Measurements from ENCODE around the gene TRDMT1. TPM values are rescaled to one million over a fixed set of nuclear protein-coding genes. Genes with fewer than 3 reads are reported as not detected.

Gene TRDMT1
- total RNA-seq, 1 donor from 2014 or later, result 5.9 TPM

GRCh38 chr10:17214971-17215781 lies 13.7 kb upstream of the TRDMT1 start:
- H3K36me3 Mint-ChIP-seq (ENCODE audit: low read depth, unreplicated experiment), result no peaks in the 10 kb centered on the region
- H3K9me3 Mint-ChIP-seq (ENCODE audit: unreplicated experiment), result no peaks in the 10 kb centered on the region
- no peak overlapping the region for H2AFZ ChIP-seq (ENCODE audit: low read depth, low read length)
- H3K79me2 ChIP-seq (ENCODE audit: insufficient read depth, low read length), result no peaks in the 10 kb centered on the region
- peak overlapping the region; percentile 99 for H3K27ac Mint-ChIP-seq (ENCODE audit: unreplicated experiment)
- H3K27ac ChIP-seq (ENCODE audit: low read depth, low read length), result peak overlapping the region; percentile 99
- H3K27me3 Mint-ChIP-seq (ENCODE audit: low read depth, unreplicated experiment), result no peaks in the 10 kb centered on the region
- H4K20me1 ChIP-seq (ENCODE audit: insufficient read depth, low read length), result no peaks in the 10 kb centered on the region
- peak overlapping the region; percentile 61 for H3K4me3 Mint-ChIP-seq (ENCODE audit: unreplicated experiment)
- H3K9ac ChIP-seq (ENCODE audit: low read length), result peak overlapping the region; percentile 84
- H3K4me1 ChIP-seq (ENCODE audit: insufficient read depth, low read length), result peaks cover 58% of the 10 kb centered on the region
- H3K4me1 Mint-ChIP-seq (ENCODE audit: low read depth, unreplicated experiment), result peaks cover 66% of the 10 kb centered on the region
- no peaks in the 10 kb centered on the region for H3K27me3 ChIP-seq (ENCODE audit: insufficient read depth, low read length)
- H3K36me3 ChIP-seq (ENCODE audit: insufficient read depth, low read length), result no peaks in the 10 kb centered on the region
- FAIRE-seq (no peak), DNase-seq (ENCODE audit: low read depth) (peak; percentile 98)
- peak overlapping the region; percentile 41 for H3K4me3 ChIP-seq (ENCODE audit: insufficient read depth, low read depth, low read length)
- no peaks in the 10 kb centered on the region for H3K9me3 ChIP-seq (ENCODE audit: insufficient read depth, low read depth, low read length)
- peak overlapping the region; percentile 82 for H3K4me2 ChIP-seq (ENCODE audit: low read length)
- TF ChIP-seq EZH2 (IDR thresholded peaks at IDR 0.05; ENCODE audit: insufficient read depth, low read length), result no peak
- TF ChIP-seq, protein P1, sequence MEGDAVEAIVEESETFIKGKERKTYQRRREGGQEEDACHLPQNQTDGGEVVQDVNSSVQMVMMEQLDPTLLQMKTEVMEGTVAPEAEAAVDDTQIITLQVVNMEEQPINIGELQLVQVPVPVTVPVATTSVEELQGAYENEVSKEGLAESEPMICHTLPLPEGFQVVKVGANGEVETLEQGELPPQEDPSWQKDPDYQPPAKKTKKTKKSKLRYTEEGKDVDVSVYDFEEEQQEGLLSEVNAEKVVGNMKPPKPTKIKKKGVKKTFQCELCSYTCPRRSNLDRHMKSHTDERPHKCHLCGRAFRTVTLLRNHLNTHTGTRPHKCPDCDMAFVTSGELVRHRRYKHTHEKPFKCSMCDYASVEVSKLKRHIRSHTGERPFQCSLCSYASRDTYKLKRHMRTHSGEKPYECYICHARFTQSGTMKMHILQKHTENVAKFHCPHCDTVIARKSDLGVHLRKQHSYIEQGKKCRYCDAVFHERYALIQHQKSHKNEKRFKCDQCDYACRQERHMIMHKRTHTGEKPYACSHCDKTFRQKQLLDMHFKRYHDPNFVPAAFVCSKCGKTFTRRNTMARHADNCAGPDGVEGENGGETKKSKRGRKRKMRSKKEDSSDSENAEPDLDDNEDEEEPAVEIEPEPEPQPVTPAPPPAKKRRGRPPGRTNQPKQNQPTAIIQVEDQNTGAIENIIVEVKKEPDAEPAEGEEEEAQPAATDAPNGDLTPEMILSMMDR (IDR thresholded peaks at IDR 0.05; ENCODE audit: insufficient read depth, low read depth, low read length), result no peak

DNA sequence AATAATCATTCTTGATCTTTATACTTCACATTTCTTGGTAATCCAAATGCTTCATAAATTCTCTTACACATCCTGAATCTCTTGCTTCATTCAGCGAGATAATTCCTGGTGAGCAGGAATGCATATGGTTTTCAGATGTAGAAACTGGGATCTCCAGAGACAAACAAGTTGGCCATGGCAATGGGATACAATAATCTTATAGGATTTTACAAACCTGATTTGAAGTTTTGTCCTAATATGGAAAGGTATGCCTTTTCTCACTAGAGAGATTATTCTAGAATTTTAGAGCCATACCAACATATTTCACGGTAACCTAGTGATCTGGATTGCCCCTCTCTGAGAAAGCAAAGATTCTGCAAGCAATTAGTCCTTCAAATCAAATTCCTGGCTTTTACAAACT lies 13.1 kb upstream of the TRDMT1 start:
- Histone ChIP-seq H3K4me3 (ENCODE audit: insufficient read depth, low read depth, low read length) (peak overlapping the region; percentile 41), H2AFZ (ENCODE audit: low read depth, low read length) (no peak overlapping the region), H3K27ac (ENCODE audit: low read depth, low read length) (peak overlapping the region; percentile 99), H3K9ac (ENCODE audit: low read length) (peak overlapping the region; percentile 84), H3K4me2 (ENCODE audit: low read length) (peak overlapping the region; percentile 82), H3K9me3 (ENCODE audit: insufficient read depth, low read depth, low read length) (no peaks in the 10 kb centered on the region), H3K79me2 (ENCODE audit: insufficient read depth, low read length) (no peaks in the 10 kb centered on the region), H4K20me1 (ENCODE audit: insufficient read depth, low read length) (no peaks in the 10 kb centered on the region), H3K27me3 (ENCODE audit: insufficient read depth, low read length) (no peaks in the 10 kb centered on the region), H3K36me3 (ENCODE audit: insufficient read depth, low read length) (no peaks in the 10 kb centered on the region), H3K4me1 (ENCODE audit: insufficient read depth, low read length) (peaks cover 58% of the 10 kb centered on the region)
- TF ChIP-seq, protein P1 (IDR thresholded peaks at IDR 0.05; ENCODE audit: insufficient read depth, low read depth, low read length), result no peak
- no peak for TF ChIP-seq EZH2 (IDR thresholded peaks at IDR 0.05; ENCODE audit: insufficient read depth, low read length)
- no peaks in the 10 kb centered on the region for H3K9me3 Mint-ChIP-seq (ENCODE audit: unreplicated experiment)
- no peaks in the 10 kb centered on the region for H3K27me3 Mint-ChIP-seq (ENCODE audit: low read depth, unreplicated experiment)
- H3K27ac Mint-ChIP-seq (ENCODE audit: unreplicated experiment), result peak overlapping the region; percentile 99
- DNase-seq (ENCODE audit: low read depth), result no peak
- FAIRE-seq, result no peak
- H3K4me3 Mint-ChIP-seq (ENCODE audit: unreplicated experiment), result peak overlapping the region; percentile 61
- no peaks in the 10 kb centered on the region for H3K36me3 Mint-ChIP-seq (ENCODE audit: low read depth, unreplicated experiment)
- peaks cover 67% of the 10 kb centered on the region for H3K4me1 Mint-ChIP-seq (ENCODE audit: low read depth, unreplicated experiment)
